Bronchial epithelial cell (primary cell): ENCODE results near the gene BCAS3. TPM values are rescaled to one million over a fixed set of nuclear protein-coding genes. Genes with fewer than 3 reads are reported as not detected.

Experiments
- DNase-seq: peaks from one replicate; pipeline ENCODE4 v3.0.0-alpha.2; 2010; ENCODE audit warnings: low read depth
- FAIRE-seq: peaks from 2 replicates; lab custom pipeline; 2011; peaks lifted over from hg19 to GRCh38; lab: Jason Lieb, UNC
- H3K27me3 ChIP-seq: 2 replicates; pipeline ENCODE4 v1.5.1; 2011; ENCODE audit warnings: low read length; ENCODE audit not compliant: control insufficient read depth, insufficient read depth
- H3K36me3 ChIP-seq: 2 replicates; pipeline ENCODE4 v1.5.1; 2011; ENCODE audit warnings: low read length; ENCODE audit not compliant: control insufficient read depth, insufficient read depth
- H3K4me3 ChIP-seq: 2 replicates; pipeline ENCODE4 v1.5.1; 2011; ENCODE audit warnings: mild to moderate bottlenecking, low read depth, low read length, control low read depth
- CTCF ChIP-seq: IDR thresholded peaks from 2 replicates; pipeline ENCODE4 v1.5.1; 2011; ENCODE audit warnings: mild to moderate bottlenecking, moderate library complexity, low read length, control low read depth, inconsistent platforms; ENCODE audit not compliant: insufficient read depth, severe bottlenecking
- total RNA-seq: library from RNA; depleted of rRNA; stranded (reverse); fragments of >200 nt; gene quantifications from 2 replicates; pipeline ENCODE4 v1.2.1, GENCODE V29; 2014

BCAS3 gene
- total RNA-seq, 1 donor from 2014 or later: 10.3 TPM

GRCh38 chr17:60639019-60639330 is 38.7 kb upstream of the BCAS3 start:
- no peak for TF ChIP-seq CTCF
- no peaks in the 10 kb centered on the region for H3K27me3 ChIP-seq
- FAIRE-seq: no peak
- H3K36me3 ChIP-seq: no peaks in the 10 kb centered on the region
- DNase-seq: no peak
- no peak overlapping the region for H3K4me3 ChIP-seq

- Histone ChIP-seq H3K36me3 (no peaks in the 10 kb centered on the region), H3K4me3 (no peak overlapping the region), H3K27me3 (no peaks in the 10 kb centered on the region)
- peak; percentile 32 for TF ChIP-seq CTCF
- DNase-seq (peak; percentile 13), FAIRE-seq (no peak)
Observed at GRCh38 chr17:60640503-60640902, 37.1 kb upstream of the BCAS3 start.

GRCh38 chr17:60641126-60641525 is 36.5 kb upstream of the BCAS3 start:
- no peak for TF ChIP-seq CTCF
- Histone ChIP-seq H3K27me3 (no peaks in the 10 kb centered on the region), H3K4me3 (no peak overlapping the region), H3K36me3 (no peaks in the 10 kb centered on the region)
- FAIRE-seq (no peak), DNase-seq (no peak)

- Histone ChIP-seq H3K36me3 (no peaks in the 10 kb centered on the region), H3K27me3 (no peaks in the 10 kb centered on the region), H3K4me3 (no peak overlapping the region)
- DNase-seq: peak; percentile 72
- FAIRE-seq: no peak
- TF ChIP-seq CTCF: peak; percentile 55
Observed at GRCh38 chr17:60641810-60642220, 35.8 kb upstream of the BCAS3 start.

GRCh38 chr17:60645918-60646523 is 31.6 kb upstream of the BCAS3 start:
- DNase-seq (no peak), FAIRE-seq (no peak)
- no peaks in the 10 kb centered on the region for H3K36me3 ChIP-seq
- TF ChIP-seq CTCF: no peak
- H3K27me3 ChIP-seq: no peaks in the 10 kb centered on the region
- no peak overlapping the region for H3K4me3 ChIP-seq

GRCh38 chr17:60646701-60647100 is 30.9 kb upstream of the BCAS3 start:
- Histone ChIP-seq H3K27me3 (no peaks in the 10 kb centered on the region), H3K4me3 (no peak overlapping the region), H3K36me3 (no peaks in the 10 kb centered on the region)
- DNase-seq: no peak
- TF ChIP-seq CTCF: no peak
- no peak for FAIRE-seq
